EH (cell line): ENCODE results near the gene LUC7L3.
A peak's percentile ranks its signal among the peaks of the same experiment; 100 is the strongest.

ENCODE experiments used
- DNase-seq: peaks from one replicate; pipeline ENCODE4 v3.0.0-alpha.2; 2015; ENCODE audit warnings: low read depth

The LUC7L3 gene

DNA sequence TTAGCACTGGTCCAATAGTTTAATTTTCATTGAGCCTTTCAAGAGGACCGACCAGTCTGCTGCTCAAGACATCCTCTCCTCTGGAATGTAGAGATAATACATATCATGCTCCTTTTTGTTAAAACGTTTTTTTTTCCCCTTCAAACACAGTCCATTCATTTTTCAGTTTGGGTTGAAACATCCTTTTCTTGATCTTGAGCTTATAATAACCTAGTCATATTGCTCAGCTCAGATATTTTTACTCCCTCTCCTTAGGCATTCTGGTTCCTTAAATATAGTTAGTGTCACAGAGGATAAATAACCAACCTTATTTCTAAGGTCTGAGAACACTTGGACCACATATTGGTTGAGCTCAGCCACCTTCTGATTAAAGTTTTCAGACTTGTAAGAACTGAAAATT is 35.1 kb downstream of the LUC7L3 start:
- no peak for DNase-seq

DNA sequence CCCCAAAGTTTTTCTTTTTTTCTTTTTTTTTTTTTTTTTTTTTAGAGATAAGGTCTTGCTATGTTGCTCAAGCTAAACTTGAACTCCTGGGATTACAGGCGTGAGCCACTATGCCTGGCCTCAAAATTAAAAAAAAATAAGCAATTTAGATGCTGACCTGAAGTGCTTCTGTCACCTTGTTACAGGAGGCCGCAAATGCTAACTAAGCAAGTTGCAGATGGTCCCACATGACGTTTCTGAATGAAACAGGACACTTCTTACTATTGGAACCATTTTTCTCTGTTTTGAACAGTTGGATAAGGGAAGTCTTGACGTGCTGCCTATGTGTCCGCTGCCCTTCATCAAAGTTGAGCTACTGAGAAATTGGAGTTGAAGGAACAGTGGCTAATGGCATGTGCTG is 39.1 kb downstream of the LUC7L3 start:
- no peak for DNase-seq

DNA sequence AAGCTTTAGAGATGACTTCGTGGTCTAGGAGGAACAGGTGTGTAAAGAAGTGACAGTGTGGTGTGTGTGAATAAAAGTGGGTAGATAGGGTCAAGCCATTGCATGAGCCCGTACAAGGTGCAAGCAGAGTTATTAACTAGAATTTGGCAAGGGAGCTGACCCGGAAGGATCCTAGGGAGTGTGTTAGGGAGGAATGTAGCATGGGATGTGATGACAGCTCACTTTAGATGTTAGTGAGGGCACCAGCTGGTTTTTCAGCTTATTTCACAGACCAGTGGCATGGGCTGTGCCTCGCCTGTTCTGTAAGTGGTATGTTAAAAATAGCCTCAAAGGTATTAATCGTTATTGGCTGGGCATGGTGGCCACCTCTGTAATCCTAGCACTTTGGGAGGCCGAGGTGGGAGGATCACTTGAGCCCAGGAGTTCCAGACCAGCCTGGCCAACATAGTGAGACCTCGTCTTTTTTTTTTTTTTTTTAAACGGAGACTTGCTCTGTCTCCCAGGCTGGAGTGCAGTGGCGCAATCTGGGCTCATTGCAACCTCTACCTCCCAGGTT is 39.7 kb downstream of the LUC7L3 start:
- DNase-seq = no peak

DNA sequence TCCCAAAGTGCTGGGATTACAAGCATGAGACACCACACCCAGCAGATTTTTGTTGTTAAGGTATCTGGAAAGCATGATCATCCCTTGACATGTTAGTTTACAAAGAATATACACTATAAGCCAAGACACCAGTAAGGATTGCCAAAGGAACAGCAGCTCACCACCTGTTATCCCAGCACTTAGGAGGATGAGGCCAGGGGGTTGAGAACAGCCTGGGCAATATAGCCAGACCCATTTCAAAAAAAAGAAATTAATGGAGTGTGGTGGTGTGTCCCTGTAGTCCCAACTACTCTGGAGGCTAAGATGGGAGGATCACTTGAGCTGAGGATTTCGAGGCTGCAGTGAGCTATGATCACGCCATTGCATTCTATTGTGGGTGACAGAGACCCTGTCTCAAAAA is 42.8 kb downstream of the LUC7L3 start:
- DNase-seq = no peak

DNA sequence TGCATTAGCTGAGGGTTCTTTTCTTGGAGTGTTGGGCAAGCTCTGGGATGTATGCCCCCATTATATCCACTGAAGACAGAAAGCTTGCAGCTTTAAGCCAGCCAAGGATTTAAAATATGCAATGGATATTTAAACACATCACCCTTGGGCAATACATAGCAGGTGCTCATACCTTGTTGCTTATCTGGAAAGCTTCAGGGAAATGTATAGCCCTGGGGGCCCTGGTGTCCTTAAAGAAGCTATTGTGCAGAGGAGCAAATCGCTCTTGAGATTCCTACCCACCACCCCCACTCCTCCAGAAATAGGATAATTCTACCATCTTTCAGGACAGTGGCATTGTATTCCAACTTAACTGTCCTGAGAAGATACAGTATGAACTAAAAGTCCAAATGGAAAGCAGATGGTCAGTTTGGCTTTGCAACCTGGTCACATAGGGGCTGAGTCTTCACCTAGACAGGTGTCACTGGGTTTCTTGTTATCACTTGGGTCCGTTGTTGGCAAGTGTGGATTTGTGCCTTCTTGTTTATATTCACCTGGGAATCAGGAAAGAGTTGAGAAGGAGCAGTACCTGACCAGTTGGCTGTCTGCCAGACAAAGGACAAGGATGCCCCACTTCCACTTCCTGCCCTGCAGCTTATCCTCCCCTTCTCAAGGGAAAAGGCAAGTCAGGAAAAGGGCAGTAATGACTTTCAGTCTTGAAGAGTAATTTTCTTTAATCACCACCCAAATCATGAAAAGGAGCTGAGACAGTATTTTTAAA is 44.5 kb downstream of the LUC7L3 start:
- DNase-seq = no peak

DNA sequence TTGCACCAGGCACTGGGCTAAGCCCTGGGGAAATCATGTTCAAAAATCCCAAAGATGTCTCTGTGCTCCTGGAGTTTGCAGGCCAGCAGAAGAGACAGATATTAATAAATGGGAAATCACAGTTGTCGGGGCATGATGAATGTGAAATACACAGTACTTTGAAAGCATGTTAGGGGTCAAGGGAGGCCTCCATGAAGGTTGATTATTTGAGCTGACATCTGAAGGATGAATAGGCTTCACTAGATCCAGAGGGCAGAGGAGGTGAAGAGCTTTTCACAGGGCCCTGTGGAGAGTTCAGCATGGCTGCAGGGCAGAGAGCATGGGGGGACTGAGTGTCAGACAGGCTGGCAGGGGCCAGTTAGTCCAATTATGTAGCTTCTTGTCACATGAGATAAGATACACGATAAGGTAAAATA is 45.3 kb downstream of the LUC7L3 start:
- DNase-seq = no peak

DNA sequence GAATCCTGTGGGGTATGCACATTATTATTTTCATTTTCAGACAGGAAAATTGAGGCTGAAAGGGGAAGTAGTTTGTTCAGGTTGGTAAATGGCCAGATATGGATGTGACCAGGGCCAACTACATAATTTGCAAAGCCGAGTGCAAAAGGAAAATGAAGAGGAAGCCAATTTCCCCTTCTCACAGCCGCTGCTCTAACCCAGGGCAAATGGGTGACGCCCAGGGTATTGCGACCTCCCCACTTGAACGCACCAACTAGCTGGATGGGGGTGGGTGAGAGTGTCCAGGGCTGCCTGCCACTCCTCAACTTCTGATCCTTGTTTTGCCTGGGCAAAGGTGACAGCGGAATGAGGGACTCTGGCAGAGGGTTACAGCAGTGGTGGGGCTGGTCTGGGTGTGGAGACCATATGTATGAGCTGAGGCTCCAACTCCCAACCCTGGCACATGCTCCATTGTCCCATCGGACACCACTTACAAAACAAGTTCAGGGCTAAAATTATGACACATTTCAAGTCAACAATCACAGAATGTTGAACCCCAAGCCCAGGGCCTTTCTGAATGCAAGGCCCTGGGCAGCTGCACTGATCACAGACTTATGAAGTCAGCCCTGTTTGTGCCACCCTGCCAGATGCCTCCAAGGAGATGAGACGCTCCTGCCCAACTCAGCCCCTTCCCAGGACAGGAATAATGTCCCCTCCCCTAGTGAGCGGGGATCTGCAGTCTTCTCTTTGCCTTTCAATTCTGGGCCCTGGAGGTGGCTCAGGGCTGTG is 46.2 kb downstream of the LUC7L3 start:
- DNase-seq = no peak

DNA sequence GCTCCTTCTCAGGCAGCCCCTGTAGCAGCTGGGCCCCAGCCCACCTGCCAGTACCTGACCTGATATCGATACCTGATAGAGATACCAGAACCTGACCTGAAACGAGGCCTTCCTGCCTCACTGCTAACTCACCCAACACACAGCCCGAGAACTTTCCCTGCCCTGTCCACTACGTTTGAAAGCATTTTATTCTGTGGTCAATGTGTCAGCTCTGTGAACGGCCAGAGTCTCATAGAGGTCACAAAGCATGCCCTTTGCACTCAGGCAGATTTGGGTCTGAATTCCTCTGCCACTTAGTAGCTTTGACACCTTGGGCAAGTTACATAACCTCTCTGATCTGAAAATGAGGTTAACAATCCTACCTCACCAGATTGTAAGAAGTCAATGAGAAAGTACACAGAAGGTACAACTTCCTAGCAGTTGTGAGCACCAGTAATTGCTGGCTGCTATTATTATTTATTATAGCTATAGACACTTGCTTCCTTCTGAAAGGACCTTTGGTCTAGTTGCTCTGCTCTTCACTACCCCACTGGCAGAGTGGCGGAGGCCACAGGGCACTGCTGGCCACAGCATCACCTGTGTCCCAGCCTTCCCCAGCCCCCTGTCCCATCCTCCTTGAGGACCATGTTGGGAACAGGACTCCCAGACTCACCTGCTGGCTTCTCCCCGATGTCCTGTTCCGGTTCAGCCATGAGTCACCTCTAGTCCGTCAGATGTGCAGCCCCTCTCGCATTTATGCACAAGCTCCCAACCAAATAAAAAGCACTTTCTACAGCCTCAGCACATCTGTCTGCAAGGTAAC is 47.0 kb downstream of the LUC7L3 start:
- no peak for DNase-seq

DNA sequence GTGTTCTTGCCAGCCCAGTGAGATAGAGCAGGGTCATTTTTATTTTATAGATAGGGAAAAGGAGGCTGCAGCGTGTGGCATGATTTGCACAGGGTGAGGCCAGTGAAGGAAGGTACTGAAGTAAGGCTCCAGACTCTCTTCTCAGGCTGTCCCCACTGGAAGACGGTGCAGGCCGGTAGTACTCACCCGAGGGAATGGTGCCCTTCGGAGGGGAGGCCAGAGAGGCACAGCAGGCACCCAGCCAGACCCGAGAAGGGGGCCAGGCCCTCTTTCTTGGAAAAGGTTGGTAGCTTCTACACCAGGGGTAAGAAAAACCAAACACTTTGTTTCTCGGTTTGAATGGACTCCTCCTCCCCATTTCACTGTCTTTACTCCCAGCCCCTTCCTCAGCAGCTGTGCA is 47.6 kb downstream of the LUC7L3 start:
- DNase-seq = no peak

DNA sequence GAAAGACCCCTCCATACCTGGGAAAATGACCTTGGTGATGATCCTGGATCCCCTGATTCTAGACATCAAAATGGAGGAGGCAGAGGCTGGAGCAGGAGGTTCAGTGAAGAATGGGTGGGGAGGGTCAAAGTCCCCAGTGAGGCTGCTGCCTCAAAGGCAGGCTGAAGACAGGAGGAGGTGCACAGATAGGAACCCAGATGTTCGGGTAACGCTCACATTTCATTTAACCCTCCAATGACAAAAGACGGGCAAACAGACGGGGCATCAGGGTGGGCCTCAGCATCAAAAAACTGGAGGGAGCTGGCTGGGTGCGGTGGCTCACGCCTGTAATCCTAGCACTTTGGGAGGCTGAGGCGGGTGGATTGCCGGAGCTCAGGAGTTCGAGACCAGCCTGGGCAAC is 48.0 kb downstream of the LUC7L3 start, which contains the start of gene ANKRD40CL:
Gene ANKRD40CL (minus strand): TSS at position 73 of the 400 bp plus-strand sequence. CDS start 605 bp downstream, outside the sequence.
- no peak for DNase-seq

DNA sequence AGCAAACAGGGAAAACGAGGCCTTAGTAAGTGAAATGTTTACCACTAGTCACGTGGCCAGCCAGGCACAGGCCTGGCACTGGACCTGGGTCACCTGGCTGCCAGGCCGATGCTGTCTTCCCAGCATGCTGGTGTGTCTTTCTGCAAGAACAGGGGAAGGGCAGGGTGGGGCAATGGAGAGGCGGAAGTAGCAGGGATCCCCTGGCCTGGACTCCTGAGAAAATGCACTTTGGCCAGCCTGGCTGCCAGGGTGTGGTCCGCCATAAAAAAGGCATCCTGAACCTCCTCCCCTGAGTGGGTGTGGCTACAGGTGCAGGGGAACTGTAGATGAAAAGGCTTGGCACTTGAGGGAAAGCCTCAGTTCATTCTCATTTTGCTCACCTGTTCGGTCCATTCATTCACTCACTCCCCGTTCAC is 49.0 kb downstream of the LUC7L3 start:
- DNase-seq = no peak

DNA sequence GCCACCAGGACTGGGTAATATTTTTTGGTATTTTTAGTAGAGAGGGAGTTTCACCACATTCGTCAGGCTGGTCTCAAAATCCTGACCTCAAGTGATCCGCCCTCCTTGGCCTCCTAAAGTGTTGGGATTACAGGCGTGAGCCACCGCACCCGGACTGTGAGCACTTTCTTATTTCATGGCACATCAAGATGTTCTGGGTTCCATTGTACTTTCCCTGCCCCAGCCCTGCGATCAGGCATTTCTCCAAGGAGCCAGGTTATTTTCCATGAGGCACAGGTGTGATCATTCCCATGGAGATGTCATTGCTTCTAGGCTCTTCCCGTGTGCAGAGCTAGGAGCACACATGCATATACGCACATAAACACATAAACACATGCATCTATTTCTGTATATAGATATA is 50.5 kb downstream of the LUC7L3 start:
- DNase-seq = no peak

DNA sequence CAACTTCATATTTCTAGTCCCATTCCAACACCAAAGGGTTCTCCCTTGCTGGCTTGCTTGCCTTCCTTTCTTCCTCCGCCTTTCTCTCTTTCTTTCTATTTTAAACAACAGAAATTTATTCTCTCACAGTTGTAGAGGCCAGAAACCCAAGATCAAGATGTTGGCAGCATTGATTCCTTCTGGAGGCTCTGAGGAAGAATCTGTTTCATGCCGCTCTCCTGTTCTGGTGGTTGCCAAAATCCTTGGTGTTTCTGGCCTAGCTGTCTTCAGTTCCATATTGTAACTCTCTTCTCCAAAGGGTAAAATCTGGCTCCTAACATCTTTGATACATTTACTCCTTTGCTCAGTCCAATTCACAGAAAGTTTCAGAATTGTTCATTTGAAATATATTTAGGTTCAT is 50.9 kb downstream of the LUC7L3 start:
- no peak for DNase-seq

DNA sequence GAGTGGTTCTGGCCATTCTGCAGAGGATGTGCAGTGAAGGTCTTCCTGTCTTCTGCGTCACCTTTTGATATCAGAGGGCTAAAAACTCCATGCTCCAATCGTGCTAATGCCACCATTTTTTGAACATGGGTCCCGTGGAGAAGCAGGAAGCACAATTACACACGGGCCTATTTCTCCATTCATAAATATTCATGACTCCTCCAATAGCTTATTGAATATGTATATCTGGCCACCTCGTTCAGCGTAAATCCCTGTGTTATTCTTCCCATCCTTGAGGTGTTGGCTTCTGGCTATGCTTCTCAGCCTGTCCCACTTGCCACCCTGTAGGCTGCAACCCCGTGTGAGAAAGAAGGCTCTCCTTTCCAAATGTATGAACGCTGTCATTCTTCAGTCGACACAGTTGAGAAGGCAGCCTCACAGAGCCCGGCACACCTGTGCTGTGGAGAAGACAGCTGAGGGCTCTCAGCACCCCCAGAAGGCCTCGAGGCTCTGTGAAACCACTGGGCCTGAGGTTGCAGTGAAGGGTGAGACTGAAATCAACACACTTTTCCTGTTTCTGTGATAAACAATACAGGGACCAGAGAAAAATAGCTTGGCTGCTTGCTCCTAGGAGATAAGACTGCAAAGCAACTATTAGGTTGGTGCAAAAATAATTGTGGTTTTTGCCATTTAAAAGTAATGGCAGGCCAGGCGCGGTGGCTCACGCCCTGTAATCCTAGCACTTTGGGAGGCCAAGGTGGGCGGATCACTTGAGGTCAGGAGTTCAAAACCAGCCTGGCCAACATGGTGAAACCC is 52.8 kb downstream of the LUC7L3 start:
- no peak for DNase-seq

DNA sequence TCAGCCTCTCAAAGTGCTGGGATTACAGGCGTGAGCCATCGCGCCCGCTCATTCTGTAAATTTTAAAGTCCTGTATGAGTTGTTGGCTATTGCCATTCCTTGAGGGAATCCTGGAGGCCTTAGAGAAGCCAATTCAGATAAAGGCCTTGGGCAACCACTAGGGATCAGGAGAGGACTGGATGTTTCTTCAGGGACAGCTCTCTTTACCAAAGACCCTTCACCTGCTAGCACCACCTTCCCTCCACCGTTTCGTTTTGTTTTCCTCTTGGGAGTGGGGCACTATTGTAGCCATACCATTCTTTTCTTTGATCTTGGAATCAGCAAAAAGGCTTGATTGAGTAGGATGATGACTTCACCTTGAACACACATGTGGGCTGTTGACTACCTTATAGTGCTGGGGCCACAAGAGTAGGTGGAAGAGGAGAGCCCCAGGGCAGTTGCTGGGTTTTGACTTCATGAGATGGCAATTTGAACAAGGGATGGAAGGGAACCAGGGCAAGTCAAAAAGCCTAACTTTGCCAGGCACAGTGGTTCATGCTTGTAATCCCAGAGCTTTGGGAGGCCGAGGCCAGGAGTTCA is 54.9 kb downstream of the LUC7L3 start:
- no peak for DNase-seq

DNA sequence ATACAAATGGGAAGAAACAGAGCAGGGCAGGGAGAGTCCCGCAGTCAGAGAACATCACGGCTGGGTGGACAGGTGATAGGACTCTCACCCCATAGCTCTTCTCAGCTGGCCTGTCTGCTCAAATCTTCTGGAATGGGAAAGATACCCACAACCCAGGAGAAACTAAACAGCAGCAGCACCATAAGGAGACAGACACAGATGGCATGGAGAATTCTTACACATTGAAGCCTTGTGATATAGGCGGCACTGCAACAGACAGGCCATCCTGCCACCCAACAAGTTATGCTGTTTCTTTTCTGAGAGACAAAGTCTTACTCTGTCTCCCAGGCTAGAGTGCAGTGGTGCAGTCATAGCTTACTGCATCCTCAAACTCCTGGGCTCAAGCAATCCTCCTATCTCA is 56.5 kb downstream of the LUC7L3 start:
- DNase-seq = no peak

DNA sequence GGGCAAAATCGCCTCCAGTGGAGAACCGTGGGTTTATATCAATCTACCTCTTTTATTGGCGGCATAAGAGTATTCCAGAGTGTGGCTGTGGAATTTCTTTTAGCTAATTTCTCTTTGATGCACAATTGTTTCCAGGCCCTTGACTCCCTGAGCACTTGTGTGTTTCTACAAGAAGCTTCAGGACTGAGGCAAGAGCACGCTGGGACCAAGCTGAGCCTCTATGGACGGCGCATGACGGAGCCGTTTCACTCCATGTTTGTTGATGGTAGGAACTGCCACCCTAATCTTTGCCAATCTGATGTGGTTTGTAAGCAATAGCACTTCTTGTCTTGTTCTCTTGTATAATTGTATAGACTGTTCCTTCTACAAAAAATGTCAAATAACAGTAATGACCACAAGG is 59.1 kb downstream of the LUC7L3 start:
- DNase-seq = no peak

DNA sequence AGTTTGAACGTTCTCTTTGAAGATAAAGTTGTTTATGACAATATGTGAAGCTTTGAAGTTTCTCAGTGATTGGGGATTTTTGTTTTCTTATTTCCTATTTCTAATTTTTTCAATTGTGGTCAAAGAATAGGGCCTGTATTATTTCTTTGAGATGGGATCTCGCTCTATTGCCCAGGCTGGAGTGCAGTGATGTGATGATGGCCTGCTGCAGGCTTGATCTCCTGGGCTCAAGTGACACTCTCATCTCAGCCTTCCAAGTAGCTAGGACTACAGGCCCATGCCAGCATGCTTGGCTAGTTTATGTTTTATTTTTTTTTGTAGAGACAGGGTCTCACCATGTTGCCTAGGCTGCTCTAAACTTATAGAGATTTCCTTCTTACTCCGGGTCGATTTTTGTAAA is 59.6 kb downstream of the LUC7L3 start:
- DNase-seq = no peak

DNA sequence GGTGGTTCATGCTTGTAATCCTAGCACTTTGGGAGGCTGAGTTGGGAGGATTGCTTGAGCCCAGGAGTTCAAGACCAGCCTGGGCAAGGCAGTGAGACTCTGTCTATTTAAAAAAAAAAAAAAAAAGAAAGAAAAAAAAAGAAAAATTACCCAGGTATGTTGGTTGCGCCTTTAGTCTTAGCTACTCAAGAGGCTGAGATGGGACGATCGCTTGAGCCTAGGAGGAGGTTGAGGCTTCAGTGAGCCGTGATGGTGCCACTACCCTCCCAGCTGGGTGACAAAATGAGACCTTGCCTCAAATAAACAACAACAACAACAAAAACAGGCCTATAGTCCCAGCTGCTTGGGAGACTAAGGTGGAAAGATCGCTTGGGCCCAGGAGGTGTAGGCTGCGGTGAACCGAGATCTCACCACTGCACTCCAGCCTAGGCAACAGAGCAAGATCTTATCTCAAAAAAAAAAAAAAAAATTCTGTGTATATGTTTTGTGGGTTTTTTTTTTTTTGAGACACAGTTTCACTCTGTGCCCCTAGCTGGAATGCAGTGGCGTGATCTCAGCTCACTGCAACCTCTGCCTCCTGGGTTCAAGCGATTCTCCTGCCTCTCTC is 60.4 kb downstream of the LUC7L3 start:
- DNase-seq = no peak

DNA sequence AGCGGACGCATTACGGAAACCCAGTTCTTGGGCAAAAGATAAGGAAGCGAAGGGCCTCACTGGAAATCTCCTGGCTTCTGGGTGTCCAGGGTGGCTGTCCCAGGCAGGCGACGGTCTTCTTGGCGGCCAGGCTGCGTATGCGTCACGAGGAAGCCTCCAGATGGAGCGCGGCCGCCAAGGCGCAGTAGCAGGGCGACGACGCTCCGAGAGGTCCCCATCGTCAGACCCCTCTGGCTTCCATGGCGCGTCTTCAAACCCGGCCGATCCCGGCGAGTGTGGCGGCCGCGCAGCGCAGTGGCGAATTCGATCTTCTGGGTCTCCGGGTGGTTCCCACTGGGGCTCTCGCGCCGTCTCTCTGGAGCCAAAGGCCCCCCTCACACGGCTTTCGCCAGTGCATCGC is 61.8 kb downstream of the LUC7L3 start:
- DNase-seq = no peak

DNA sequence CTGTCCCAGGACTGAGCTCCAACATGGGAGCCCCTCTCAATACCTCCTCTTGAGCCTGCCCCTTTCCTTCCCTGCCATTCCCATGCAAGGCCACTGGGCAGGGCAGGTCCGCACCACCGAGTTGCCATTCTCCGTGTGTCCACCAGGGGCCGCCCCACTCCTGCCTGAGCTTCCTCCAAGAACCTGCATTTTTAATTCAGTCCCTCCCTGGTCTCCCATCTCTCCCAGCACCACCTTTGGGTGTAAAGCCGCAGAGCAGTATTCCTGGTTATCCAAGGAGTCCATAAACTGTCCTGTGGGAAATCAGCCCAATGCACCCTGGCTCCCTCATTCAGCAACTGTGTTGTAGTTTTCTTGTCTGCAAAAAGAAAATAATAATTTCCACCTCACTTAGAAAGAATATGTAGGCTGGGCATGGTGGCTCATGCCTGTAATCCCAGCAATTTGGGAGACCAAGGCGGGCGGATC is 63.8 kb downstream of the LUC7L3 start:
- DNase-seq = peak; percentile 84
